Spleen (tissue), 7 donors: Measurements from ENCODE around the gene PCSK6.

Experiments
- CTCF ChIP-seq, 11 experiments: fragments of 200-600 bp in 7 of 11; fragments of 450-650 bp in 4 of 11; sonication (generic) in 4 of 11; IDR thresholded peaks in 8 of 11; conservative IDR thresholded peaks in 3 of 11; 1 replicate in 7 of 11; 2 replicates in 4 of 11; pipeline versions ENCODE4 v1.4.0 to v1.8.0; 2016 to 2021; ENCODE audit warnings: antibody characterized with exemption in 11 of 11, inconsistent platforms in 4 of 11, mild to moderate bottlenecking in 1 of 11
- POLR2A ChIP-seq, 3 donors: fragments of 450-650 bp; IDR thresholded peaks; one replicate each; pipeline ENCODE4 v1.5.1; 2017; ENCODE audit warnings: antibody characterized with exemption in 3 of 3, mild to moderate bottlenecking in 1 of 3
- donor health status: DM: no; HTN: no; CAD: no; lungs with moderate emphysema.
- donor health status: DM: no; HTN: no; CAD: no.
- donor health status: DM: no; HTN: no; CAD: no.

DNA sequence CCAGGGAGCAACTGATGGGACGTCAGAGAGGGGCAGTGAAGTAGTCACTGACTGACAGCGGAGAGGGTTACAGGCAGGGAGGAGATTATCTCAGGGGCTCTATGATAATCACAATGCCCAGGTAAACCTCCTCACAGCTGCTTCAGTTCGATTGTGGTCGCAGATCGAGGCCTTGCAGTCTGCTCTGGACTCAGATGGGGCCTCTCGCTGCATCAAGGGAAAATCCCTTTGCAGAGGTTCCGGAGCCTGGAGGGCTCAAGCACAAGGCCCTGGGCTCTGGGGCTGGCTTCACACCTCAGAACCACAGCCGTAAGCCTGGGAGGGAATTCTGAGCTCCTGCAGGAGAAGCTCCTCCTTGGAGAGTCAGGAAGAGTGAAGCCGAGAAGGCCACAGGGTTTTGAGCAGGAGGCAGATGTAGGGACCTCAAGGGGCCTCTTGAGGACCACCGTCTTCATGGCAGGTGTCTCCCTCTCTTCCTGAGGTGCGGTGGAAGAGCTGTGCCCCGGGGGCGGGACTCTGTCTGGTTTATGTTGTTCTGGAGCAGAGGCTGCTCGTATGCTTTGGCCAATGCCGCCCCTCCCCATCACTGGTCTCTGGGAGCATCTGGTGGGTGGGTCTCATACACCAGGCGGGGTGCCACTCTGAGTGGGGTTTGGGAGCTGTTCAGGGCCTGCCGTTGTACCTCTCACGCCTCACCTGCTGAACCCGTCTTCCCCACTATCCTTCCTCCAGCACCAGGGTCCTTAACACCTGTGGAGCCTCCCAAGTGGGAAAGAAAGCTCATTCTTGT lies 175.0 kb downstream of the PCSK6 start:
- TF ChIP-seq CTCF (IDR thresholded peaks at IDR 0.05 in 8 of 11, conservative IDR thresholded peaks at IDR 0.05 in 3 of 11) (no peak), POLR2A (IDR thresholded peaks at IDR 0.05) (no peak)
